Measurements from ENCODE around the gene TMPRSS13.
"Not testable (repeated sequence)": the region's sequence is repeated elsewhere in the genome, so short reads cannot be mapped to it uniquely, and the experiment has no call there.

The TMPRSS13 gene

DNA sequence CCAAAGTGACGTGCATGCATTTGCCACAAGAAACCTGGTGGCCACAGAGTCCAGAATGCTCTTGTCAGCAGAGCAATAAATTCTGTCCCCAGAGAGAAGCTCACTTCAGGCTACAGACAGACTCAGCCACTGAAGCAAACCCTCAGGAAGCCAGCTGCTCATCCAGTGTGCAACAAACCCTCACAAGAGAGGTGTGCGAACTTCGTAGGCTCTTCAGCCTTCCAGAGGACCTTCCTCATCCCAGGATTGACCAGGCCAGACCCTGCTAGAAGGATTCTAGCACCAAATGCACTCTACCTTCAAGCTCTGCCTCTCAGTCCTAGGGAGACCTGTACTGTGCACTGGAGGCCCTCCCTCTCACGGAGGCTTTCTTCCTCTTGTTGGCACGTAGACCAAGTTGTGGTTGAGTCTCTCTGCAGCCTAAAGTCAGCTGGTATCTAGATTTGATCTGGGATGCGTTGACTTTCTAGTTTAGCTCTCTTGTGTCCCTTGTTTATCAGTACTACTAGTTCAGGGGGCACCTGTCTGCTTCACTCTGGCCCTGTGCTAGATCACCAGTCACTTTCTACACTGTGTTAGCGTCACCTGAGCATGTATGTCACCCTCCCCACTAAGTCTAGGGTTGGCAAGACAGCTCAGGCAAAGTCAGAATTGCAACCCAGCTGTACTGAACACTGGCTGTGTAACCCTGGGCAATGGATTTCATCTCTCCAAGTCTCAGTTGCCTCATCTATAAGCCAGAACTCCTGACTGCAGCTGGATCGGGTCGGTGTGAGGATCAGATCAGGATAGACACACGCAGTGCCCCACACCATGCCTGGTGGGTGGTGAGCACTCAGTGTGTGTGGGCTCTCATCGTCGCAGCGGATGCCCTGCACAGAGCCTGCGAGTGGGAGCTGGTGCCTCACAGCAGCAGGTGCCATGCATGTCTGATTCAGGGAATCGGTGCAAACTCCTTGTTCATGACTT, 22.1 kb upstream of the TMPRSS13 start:
- DNase-seq (ENCODE audit: low read depth in 3 of 3), result no peak

DNA sequence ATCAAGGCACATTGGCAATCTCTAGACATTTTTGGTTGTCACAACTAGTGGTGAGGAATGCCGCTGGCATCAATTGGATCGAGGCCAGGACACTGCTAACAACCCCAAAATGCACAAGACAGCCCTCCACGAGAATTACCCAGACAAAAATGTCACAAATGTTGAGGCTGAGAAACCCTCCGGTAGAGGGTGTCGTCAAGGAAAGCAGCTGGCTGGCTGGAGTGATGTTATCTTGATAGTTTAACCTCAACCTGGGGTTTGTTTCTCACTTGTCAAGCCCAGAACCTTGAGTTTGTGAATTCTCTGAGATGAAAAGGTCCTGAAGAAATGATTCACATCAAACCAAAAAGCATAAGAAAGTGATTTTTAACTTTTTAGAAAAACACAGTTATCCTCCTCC, 21.1 kb upstream of the TMPRSS13 start:
- DNase-seq (ENCODE audit: low read depth in 3 of 3), result no peak

DNA sequence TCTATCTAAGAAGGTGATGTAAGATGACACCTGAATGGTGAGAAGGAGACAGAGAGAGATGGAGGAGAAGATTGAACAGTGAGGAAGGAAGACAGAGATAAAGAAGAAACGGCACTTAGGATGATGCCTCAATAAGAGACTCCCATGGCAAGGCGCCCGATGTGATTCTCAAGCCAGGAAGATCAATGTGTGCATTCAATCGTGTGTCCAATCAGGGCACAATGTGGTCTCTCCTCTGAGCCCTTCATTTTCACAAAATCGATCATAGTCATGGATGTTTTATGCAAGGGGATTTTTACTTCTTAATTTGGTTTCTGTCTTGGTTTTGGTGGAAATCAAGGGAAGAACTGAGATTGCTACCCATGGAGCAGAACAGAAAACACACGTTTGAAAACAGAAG, 19.9 kb upstream of the TMPRSS13 start:
- no peak for DNase-seq (ENCODE audit: low read depth in 3 of 3)

DNA sequence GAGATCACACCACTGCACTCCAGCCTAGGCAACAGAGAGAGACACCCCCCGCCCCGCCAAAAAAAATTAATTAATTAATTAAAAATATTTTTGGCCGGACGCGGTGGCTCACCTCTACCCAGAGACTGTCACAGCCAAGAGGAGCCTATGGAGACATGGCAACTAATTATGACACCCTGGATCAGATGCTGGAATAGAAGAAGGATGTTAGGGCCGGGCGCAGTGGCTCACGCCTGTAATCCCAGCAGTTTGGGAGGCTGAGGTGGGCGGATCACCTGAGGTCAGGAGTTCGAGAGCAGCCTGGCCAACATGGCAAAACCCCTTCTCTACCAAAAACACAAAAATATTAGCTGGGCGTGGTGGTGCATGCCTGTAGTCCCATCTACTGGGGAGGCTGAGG, 19.3 kb upstream of the TMPRSS13 start:
- not testable (repeated sequence) for DNase-seq (ENCODE audit: low read depth in 3 of 3)

- DNase-seq (ENCODE audit: low read depth in 3 of 3), result not testable (repeated sequence)
Measured at GRCh38 chr11:117947751-117948150, 18.5 kb upstream of the TMPRSS13 start.

- DNase-seq (ENCODE audit: low read depth in 3 of 3), result peak; percentile 77 to 86 (median 85)
Measured at GRCh38 chr11:117946842-117947526, 17.8 kb upstream of the TMPRSS13 start.

GRCh38 chr11:117946156-117946841, 17.1 kb upstream of the TMPRSS13 start:
- no peak for DNase-seq (ENCODE audit: low read depth in 3 of 3)

DNA sequence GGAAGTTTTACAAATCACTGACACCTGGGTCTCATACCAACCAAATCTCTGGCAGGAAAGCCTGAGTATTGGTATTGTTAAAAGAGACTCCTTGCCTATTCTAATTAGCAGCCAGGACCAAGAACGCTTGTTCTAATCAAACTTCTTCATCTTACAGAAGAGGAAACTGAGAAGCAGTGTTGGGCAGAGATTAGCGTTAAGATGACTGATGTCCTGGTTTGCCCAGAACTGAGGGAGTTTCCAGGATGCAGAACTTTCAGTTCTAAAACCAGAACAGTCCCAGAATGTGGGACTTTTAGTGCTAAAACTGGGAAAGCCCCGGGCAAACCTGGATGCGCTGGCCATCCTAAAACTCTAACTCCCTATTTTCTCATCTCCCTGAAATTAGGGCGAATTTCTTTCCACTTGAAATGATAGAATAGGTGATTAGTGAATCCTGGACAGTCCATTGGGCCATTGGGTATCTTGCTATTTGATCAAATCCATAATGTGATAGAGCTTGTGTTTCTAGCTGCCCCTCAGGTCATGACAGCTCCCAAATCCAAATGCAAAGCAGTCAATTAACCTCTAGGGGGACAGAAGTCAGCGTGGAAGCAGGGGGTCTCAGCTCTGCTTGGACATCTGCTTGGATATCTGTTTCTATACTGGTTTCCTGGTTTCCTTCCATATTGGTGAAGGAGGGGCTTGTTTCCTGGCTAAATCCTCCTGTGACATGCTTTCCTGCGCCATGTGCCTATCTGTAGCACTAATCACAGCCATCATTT, 16.0 kb upstream of the TMPRSS13 start:
- DNase-seq (ENCODE audit: low read depth in 3 of 3), result no peak

GRCh38 chr11:117944554-117944953, 15.4 kb upstream of the TMPRSS13 start:
- no peak for DNase-seq (ENCODE audit: low read depth in 3 of 3)

DNA sequence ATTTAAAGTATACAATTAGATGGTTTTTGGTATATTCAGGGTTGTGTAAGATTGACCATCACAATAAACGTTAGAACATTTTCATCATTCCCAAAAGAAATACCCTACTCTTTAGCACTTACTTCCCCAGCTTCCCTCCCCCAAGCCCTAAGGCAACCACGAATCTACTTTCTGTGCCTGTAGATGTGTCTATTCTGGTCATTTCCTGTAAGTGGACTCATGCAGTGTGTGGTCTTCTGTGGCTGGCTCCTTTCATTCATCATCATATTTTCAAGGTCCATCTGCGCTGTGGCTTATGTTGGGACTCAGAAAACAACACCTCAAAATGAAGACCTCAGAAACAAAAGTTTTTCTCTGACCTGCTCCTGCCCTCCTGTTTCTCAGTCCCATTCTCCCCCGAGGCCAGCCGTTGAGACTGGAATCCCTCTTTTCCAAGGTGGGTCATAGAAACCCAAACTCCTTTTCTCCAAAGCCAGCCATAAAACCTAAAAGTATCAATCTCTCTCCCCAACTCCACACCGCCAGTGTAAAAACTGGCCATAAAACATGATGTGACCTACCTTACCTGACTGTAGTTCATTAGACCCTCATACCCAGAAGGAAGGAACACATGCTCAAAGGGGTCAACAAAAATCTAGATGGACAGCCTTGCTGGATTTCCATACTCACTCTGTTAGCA, 12.9 kb upstream of the TMPRSS13 start:
- no peak for DNase-seq (ENCODE audit: low read depth in 3 of 3)

DNA sequence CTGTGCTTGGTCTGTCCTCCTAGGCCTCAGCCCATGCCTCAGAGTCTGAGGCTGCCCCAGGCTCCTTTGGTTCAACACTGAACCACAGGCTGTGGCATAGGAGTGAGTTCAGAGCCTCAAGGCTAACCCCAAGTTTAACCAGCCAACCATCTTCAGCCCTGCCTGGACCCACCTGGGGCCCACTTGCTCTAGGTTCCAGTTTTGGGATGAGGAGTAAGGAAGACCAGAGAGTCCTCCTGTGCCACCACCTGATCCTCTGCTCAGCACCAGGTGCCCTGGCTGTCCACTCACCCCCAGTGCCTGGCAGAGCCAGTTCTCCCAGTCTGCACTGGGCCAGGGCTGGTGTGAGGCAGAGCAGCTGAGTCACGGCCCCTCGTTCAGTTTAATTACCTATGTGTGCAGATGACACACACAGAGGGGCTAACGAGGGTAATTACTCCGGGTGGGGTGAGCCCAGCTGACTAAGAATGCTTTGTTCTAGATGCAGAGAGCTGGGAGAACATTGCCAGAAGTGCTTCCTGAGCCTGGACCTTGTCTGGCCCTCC, 12.0 kb upstream of the TMPRSS13 start:
- DNase-seq (ENCODE audit: low read depth in 3 of 3), result no peak

DNA sequence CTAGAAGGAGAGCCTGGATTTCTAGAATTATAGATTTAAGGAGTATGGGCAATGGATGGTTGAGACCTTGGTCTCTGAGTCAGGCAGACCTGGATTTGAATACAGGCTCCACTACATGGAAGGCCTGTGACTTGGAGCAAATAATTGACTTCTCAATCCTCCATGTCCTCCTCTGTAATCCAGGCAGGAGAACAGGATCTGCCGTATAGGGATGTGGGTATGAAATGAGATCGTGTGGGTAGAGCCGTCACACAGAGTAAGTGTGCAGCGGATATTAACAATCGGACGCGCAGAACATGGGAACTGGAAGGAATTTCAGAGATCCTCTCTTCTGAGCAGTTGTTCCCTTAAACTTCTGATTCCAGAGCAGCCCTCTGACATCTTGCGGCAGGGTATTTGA, 11.5 kb upstream of the TMPRSS13 start:
- no peak for DNase-seq (ENCODE audit: low read depth in 3 of 3)

- DNase-seq (ENCODE audit: low read depth in 3 of 3), result no peak
Measured at GRCh38 chr11:117936973-117937372, 7.8 kb upstream of the TMPRSS13 start.

GRCh38 chr11:117934526-117935307, 5.5 kb upstream of the TMPRSS13 start:
- DNase-seq (ENCODE audit: low read depth in 3 of 3), result no peak

GRCh38 chr11:117933930-117934329, 4.7 kb upstream of the TMPRSS13 start:
- no peak for DNase-seq (ENCODE audit: low read depth in 3 of 3)

DNA sequence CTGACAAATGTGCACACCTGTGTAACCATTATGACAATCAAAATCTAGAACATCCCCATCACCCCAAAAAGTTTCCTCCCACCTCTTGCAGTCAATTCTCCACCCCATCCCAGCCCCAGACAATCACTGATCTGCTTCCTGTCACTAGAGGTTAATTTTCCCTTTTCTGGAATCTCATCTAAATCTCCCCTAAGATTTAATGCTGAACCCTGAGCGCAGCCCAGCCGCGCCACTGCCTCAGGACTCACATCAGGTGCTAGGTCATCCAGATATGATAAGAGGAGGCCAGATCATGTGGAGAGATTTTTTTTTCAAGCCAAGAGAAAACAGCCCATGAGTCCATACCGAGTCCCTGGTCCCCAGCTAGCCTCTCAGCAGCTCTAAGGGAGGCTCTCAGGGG, 4.3 kb upstream of the TMPRSS13 start:
- no peak for DNase-seq (ENCODE audit: low read depth in 3 of 3)

GRCh38 chr11:117932947-117933346, 3.7 kb upstream of the TMPRSS13 start:
- no peak for DNase-seq (ENCODE audit: low read depth in 3 of 3)

GRCh38 chr11:117932426-117932825, 3.2 kb upstream of the TMPRSS13 start:
- DNase-seq (ENCODE audit: low read depth in 3 of 3), result no peak

GRCh38 chr11:117931971-117932370, 2.8 kb upstream of the TMPRSS13 start:
- no peak for DNase-seq (ENCODE audit: low read depth in 3 of 3)

All from stimulated activated CD4-positive, alpha-beta T cell treated with anti-CD3 and anti-CD28 coated beads, TNF-alpha, amount 100 ng/mL, for 48 hours (primary cell).